Measurements from ENCODE around the gene ARHGAP42.

DNA sequence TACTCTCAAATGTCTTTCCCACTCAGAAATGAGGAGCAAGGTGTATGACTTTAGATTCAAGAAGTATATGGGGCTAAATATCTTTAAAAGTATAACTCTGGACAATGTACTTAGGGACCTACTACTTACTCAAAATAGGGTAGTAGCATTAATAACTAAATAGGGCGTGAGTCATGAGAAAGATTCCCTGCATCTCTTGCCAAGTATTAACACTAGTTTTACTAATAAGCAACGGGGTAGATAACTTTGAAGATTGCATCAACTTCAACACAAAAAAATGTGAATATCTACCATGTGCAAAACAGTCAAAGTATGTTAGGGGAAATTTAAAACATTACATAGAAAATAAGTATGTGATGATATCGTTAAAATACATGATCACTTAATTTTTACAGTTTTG lies 342.9 kb downstream of the ARHGAP42 start:
- TF ChIP-seq EZH2 (IDR thresholded peaks at IDR 0.05; ENCODE audit: borderline replicate concordance, low read length) = no peak
- TF ChIP-seq, protein P1, sequence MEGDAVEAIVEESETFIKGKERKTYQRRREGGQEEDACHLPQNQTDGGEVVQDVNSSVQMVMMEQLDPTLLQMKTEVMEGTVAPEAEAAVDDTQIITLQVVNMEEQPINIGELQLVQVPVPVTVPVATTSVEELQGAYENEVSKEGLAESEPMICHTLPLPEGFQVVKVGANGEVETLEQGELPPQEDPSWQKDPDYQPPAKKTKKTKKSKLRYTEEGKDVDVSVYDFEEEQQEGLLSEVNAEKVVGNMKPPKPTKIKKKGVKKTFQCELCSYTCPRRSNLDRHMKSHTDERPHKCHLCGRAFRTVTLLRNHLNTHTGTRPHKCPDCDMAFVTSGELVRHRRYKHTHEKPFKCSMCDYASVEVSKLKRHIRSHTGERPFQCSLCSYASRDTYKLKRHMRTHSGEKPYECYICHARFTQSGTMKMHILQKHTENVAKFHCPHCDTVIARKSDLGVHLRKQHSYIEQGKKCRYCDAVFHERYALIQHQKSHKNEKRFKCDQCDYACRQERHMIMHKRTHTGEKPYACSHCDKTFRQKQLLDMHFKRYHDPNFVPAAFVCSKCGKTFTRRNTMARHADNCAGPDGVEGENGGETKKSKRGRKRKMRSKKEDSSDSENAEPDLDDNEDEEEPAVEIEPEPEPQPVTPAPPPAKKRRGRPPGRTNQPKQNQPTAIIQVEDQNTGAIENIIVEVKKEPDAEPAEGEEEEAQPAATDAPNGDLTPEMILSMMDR (IDR thresholded peaks at IDR 0.05; ENCODE audit: low read length) = no peak

All from OCI-LY1 (cell line).